Vagina (tissue), 2 donors: ENCODE measurements around the gene NUDT13. TPM values are rescaled to one million over a fixed set of nuclear protein-coding genes. Genes with fewer than 3 reads are reported as not detected.
A peak's percentile ranks its signal among the peaks of the same experiment; 100 is the strongest.

Source experiments
- DNase-seq, 2 donors: peaks; one replicate each; pipeline ENCODE4 v3.0.0-alpha.2; 2017; ENCODE audit errors: extremely low spot score in 2 of 2
- H3K27ac ChIP-seq: fragments of 200-600 bp; sonication (generic); one replicate; pipeline ENCODE4 v1.5.1; 2019
- H3K27me3 ChIP-seq: fragments of 200-600 bp; sonication (generic); one replicate; pipeline ENCODE4 v1.5.1; 2019
- H3K36me3 ChIP-seq, 2 donors: fragments of 200-600 bp; sonication (generic); one replicate each; pipeline ENCODE4 v1.5.1; 2017 to 2019
- H3K4me1 ChIP-seq: fragments of 200-600 bp; sonication (generic); one replicate; pipeline ENCODE4 v1.5.1; 2019
- H3K4me3 ChIP-seq, 2 donors: fragments of 200-600 bp; sonication (generic); 1 replicate in 1 of 2; 2 replicates in 1 of 2; pipeline ENCODE4 v1.5.1; 2016 to 2019
- H3K9me3 ChIP-seq: fragments of 200-600 bp; sonication (generic); one replicate; pipeline ENCODE4 v1.5.1; 2019
- CTCF ChIP-seq, 3 experiments: fragments of 450-650 bp in 2 of 3; fragments of 200-600 bp in 1 of 3; sonication (generic) in 1 of 3; IDR thresholded peaks; one replicate each; pipeline ENCODE4 v1.5.1; 2017 to 2019; ENCODE audit warnings: antibody characterized with exemption in 3 of 3, mild to moderate bottlenecking in 2 of 3, moderate library complexity in 2 of 3
- POLR2A ChIP-seq, 2 donors: fragments of 450-650 bp; IDR thresholded peaks; one replicate each; pipeline ENCODE4 v1.6.1; 2017; ENCODE audit warnings: antibody characterized with exemption in 2 of 2, mild to moderate bottlenecking in 2 of 2, moderate library complexity in 2 of 2
- POLR2AphosphoS5 ChIP-seq, 2 donors: sonication (generic); formaldehyde crosslinking; IDR thresholded peaks; one replicate each; pipeline ENCODE4 v1.9.0; 2017; ENCODE audit warnings: antibody characterized with exemption in 2 of 2, mild to moderate bottlenecking in 2 of 2, low read depth in 1 of 2; ENCODE audit not compliant: insufficient read depth in 1 of 2
- intact Hi-C: fragments of 100-400 bp; cut with DNase I; formaldehyde crosslinking; loops from one replicate; pipeline ENCODE4 v1.15.1; 2023
- small RNA-seq: library from RNA; depleted of rRNA; stranded (forward); fragments of <200 nt; gene quantifications from one replicate; pipeline ENCODE3, GENCODE V24; 2016
- total RNA-seq: library from RNA; depleted of rRNA; stranded (reverse); fragments of >200 nt; gene quantifications from one replicate; pipeline ENCODE4 v1.2.3, GENCODE V29; 2016

The NUDT13 gene
- total RNA-seq, 1 donor from 2014 or later = 2.9 TPM

- H3K4me1 ChIP-seq = peaks cover 37% of the 10 kb centered on the region
- no peaks in the 10 kb centered on the region for H3K27me3 ChIP-seq
- H3K36me3 ChIP-seq = no peaks in the 10 kb centered on the region
- no peak for TF ChIP-seq POLR2AphosphoS5 (IDR thresholded peaks at IDR 0.05; ENCODE audit: insufficient read depth in 1 of 2, low read depth in 1 of 2)
- no peak for DNase-seq
- H3K9me3 ChIP-seq = no peaks in the 10 kb centered on the region
- no peak overlapping the region for H3K4me3 ChIP-seq
- intact Hi-C loops = loop anchor here (10.0 kb wide), 1 partner anchor 325 kb away; the partner anchor contains the start of gene PPP3CB
- no peak overlapping the region for H3K27ac ChIP-seq
These were observed 59.1 kb downstream of the NUDT13 start for GRCh38 chr10:73169320-73169719.

GRCh38 chr10:73172867-73173266 is 62.6 kb downstream of the NUDT13 start:
- Histone ChIP-seq H3K27ac (no peak overlapping the region), H3K4me1 (peaks cover 9% of the 10 kb centered on the region), H3K4me3 (no peak overlapping the region), H3K36me3 (peaks cover 0 to 23% of the 10 kb centered on the region in 2 donors), H3K9me3 (no peaks in the 10 kb centered on the region), H3K27me3 (no peaks in the 10 kb centered on the region)
- intact Hi-C loops = loop anchor here (10.0 kb wide), 1 partner anchor 68 kb away; no protein-coding TSS in a partner anchor
- TF ChIP-seq POLR2AphosphoS5 (IDR thresholded peaks at IDR 0.05; ENCODE audit: insufficient read depth in 1 of 2, low read depth in 1 of 2) (no peak), POLR2A (IDR thresholded peaks at IDR 0.05) (no peak), CTCF (IDR thresholded peaks at IDR 0.05) (no peak)
- DNase-seq = no peak

- intact Hi-C loops = loop anchor here (10.0 kb wide), 1 partner anchor 70 kb away; no protein-coding TSS in a partner anchor
- H3K4me3 ChIP-seq = no peak overlapping the region
- H3K27me3 ChIP-seq = no peaks in the 10 kb centered on the region
- no peak for TF ChIP-seq CTCF (IDR thresholded peaks at IDR 0.05)
- H3K36me3 ChIP-seq = peaks cover 0 to 23% of the 10 kb centered on the region in 2 donors
- H3K27ac ChIP-seq = no peak overlapping the region
- no peaks in the 10 kb centered on the region for H3K9me3 ChIP-seq
- no peak for DNase-seq
- H3K4me1 ChIP-seq = peaks cover 1% of the 10 kb centered on the region
These were observed 64.1 kb downstream of the NUDT13 start for GRCh38 chr10:73174148-73174925.

Small RNA genes within 50 kb of the gene (small RNA-seq; reads per million reads assigned to genes)
- gene RF00019 = not detected
- gene SNORA11F = 1.5 reads per million, percentile 42 among the genes with 10 or more reads in this experiment

Other genes starting within 250 kb of the NUDT13 start
- not detected for gene OIT3, start 216.7 kb upstream of the NUDT13 start, total RNA-seq
- gene PLA2G12B, start 155.6 kb upstream of the NUDT13 start, total RNA-seq = not detected
- gene P4HA1, start 13.6 kb upstream of the NUDT13 start, total RNA-seq = 12.5 TPM
- 26.5 TPM for gene ECD, start 57.6 kb downstream of the NUDT13 start, total RNA-seq
- 25.8 TPM for gene FAM149B1, start 57.7 kb downstream of the NUDT13 start, total RNA-seq
- 16.2 TPM for gene DNAJC9, start 136.8 kb downstream of the NUDT13 start, total RNA-seq
- 31.9 TPM for gene MRPS16, start 142.2 kb downstream of the NUDT13 start, total RNA-seq
- gene CFAP70, start 248.4 kb downstream of the NUDT13 start, total RNA-seq = 1.5 TPM